Small intestine (tissue), 7 donors: ENCODE data around the gene TEX264. TPM values are rescaled to one million over a fixed set of nuclear protein-coding genes. Genes with fewer than 3 reads are reported as not detected.
A peak's percentile ranks its signal among the peaks of the same experiment; 100 is the strongest.

Experiments
- DNase-seq, 2 donors: peaks; one replicate each; pipeline versions ENCODE4 v3.0.0 to v3.0.0-alpha.2; 2013
- FAIRE-seq: peaks from 2 replicates; lab custom pipeline; 2012; peaks lifted over from hg19 to GRCh38; lab: Jason Lieb, UNC
- H3K27ac ChIP-seq, 3 donors: one replicate each; pipeline ENCODE4 v1.5.1; 2013; ENCODE audit warnings: low read length in 2 of 3, mild to moderate bottlenecking in 2 of 3, control low read depth in 1 of 3, inconsistent platforms in 1 of 3, low read depth in 1 of 3, moderate library complexity in 1 of 3
- H3K27me3 ChIP-seq, 3 donors: one replicate each; pipeline ENCODE4 v1.6.1; 2013; ENCODE audit warnings: low read length in 3 of 3, inconsistent platforms in 1 of 3; ENCODE audit not compliant: control insufficient read depth in 3 of 3, insufficient read depth in 3 of 3
- H3K36me3 ChIP-seq, 3 donors: one replicate each; pipeline ENCODE4 v1.6.1; 2013; ENCODE audit warnings: low read length in 3 of 3, inconsistent platforms in 1 of 3, low read depth in 1 of 3, mild to moderate bottlenecking in 1 of 3, moderate library complexity in 1 of 3; ENCODE audit not compliant: control insufficient read depth in 3 of 3, insufficient read depth in 2 of 3
- H3K4me1 ChIP-seq, 3 donors: one replicate each; pipeline ENCODE4 v1.6.1; 2013; ENCODE audit warnings: low read length in 2 of 3, inconsistent platforms in 1 of 3, low read depth in 1 of 3, mild to moderate bottlenecking in 1 of 3, moderate library complexity in 1 of 3; ENCODE audit not compliant: control insufficient read depth in 3 of 3, insufficient read depth in 2 of 3
- H3K4me3 ChIP-seq, 3 donors: one replicate each; pipeline ENCODE4 v1.5.1; 2013; ENCODE audit warnings: low read length in 3 of 3, control low read depth in 1 of 3, inconsistent platforms in 1 of 3, low read depth in 1 of 3, mild to moderate bottlenecking in 1 of 3, moderate library complexity in 1 of 3
- H3K9me3 ChIP-seq, 2 donors: one replicate each; pipeline ENCODE4 v1.6.1; 2013; ENCODE audit warnings: low read depth in 1 of 2, low read length in 1 of 2; ENCODE audit not compliant: control insufficient read depth in 2 of 2, insufficient read depth in 1 of 2
- WGBS, 3 donors: extraction: QIAGEN DNeasy Blood & Tissue Kit; methylation state at CpG; one replicate each; pipeline ENCODE4 v1.1.7; 2013; 5-methylcytosine and 5-hydroxymethylcytosine counted together
- polyA plus RNA-seq, 4 donors: library from polyadenylated mRNA; stranded (reverse) in 3 of 4; unstranded in 1 of 4; fragments of 200-250 nt in 3 of 4; fragments of 120-200 nt in 1 of 4; gene quantifications; one replicate each; pipeline versions ENCODE4 v1.2.1 to v1.2.3, GENCODE V29; 2013
- donor health status: healthy with polysubstance abuse.
- donor health status: control.
- donor health status: control.
- donor health status: Bipolar disorder and iron deficiency.
- donor health status: healthy.

The TEX264 gene
- polyA plus RNA-seq, 4 donors: 56.0 to 85.7 (median 67.3) TPM

GRCh38 chr3:51683566-51683965 is 12.5 kb downstream of the TEX264 start:
- no peaks in the 10 kb centered on the region for H3K9me3 ChIP-seq
- H3K4me3 ChIP-seq: no peak overlapping the region
- FAIRE-seq (no peak), DNase-seq (no peak)
- H3K27me3 ChIP-seq: no peaks in the 10 kb centered on the region
- H3K4me1 ChIP-seq: peaks cover 0 to 2% (median 0%) of the 10 kb centered on the region in 3 donors
- 64 to 81% (median 78%) methylated on average over 2 of the region's 2 CpGs for WGBS, 3 donors
- H3K27ac ChIP-seq: no peak overlapping the region
- peaks cover 5 to 71% (median 6%) of the 10 kb centered on the region in 3 donors for H3K36me3 ChIP-seq

GRCh38 chr3:51684971-51685751 is 14.1 kb downstream of the TEX264 start:
- H3K9me3 ChIP-seq: no peaks in the 10 kb centered on the region
- peak overlapping the region in 1 of 3 donors; percentile 78 for H3K27ac ChIP-seq
- no peak overlapping the region for H3K4me3 ChIP-seq
- H3K27me3 ChIP-seq: no peaks in the 10 kb centered on the region
- peaks cover 5 to 74% (median 6%) of the 10 kb centered on the region in 3 donors for H3K36me3 ChIP-seq
- FAIRE-seq (no peak), DNase-seq (no peak)
- H3K4me1 ChIP-seq: peaks cover 0 to 2% (median 0%) of the 10 kb centered on the region in 3 donors
- WGBS, 3 donors: 58 to 67% (median 63%) methylated on average over 7 of the region's 7 CpGs

- FAIRE-seq (no peak), DNase-seq (no peak)
- no peak overlapping the region for H3K4me3 ChIP-seq
- H3K36me3 ChIP-seq: peaks cover 6 to 76% (median 7%) of the 10 kb centered on the region in 3 donors
- H3K4me1 ChIP-seq: peaks cover 0 to 2% (median 0%) of the 10 kb centered on the region in 3 donors
- 78 to 95% (median 83%) methylated on average over 4 of the region's 4 CpGs for WGBS, 3 donors
- H3K27me3 ChIP-seq: no peaks in the 10 kb centered on the region
- peak overlapping the region in 1 of 3 donors; percentile 78 for H3K27ac ChIP-seq
- H3K9me3 ChIP-seq: no peaks in the 10 kb centered on the region
These were observed 15.0 kb downstream of the TEX264 start for GRCh38 chr3:51686056-51686455.

- H3K27me3 ChIP-seq: no peaks in the 10 kb centered on the region
- H3K9me3 ChIP-seq: no peaks in the 10 kb centered on the region
- peaks cover 0 to 2% (median 0%) of the 10 kb centered on the region in 3 donors for H3K4me1 ChIP-seq
- peaks cover 6 to 82% (median 8%) of the 10 kb centered on the region in 3 donors for H3K36me3 ChIP-seq
- peak overlapping the region in 1 of 3 donors; percentile 78 for H3K27ac ChIP-seq
- DNase-seq (peak in 1 of 2 donors; percentile 45), FAIRE-seq (no peak)
- H3K4me3 ChIP-seq: no peak overlapping the region
- 56 to 82% (median 58%) methylated on average over 10 of the region's 10 CpGs for WGBS, 3 donors
These were observed 15.6 kb downstream of the TEX264 start for GRCh38 chr3:51686512-51687215.

- H3K4me3 ChIP-seq: no peak overlapping the region
- peak overlapping the region in 1 of 3 donors; percentile 68 for H3K27ac ChIP-seq
- H3K4me1 ChIP-seq: peaks cover 0 to 2% (median 0%) of the 10 kb centered on the region in 3 donors
- no peak for FAIRE-seq
- peaks cover 6 to 87% (median 11%) of the 10 kb centered on the region in 3 donors for H3K36me3 ChIP-seq
- no peaks in the 10 kb centered on the region for H3K27me3 ChIP-seq
- no peaks in the 10 kb centered on the region for H3K9me3 ChIP-seq
- no peak for DNase-seq
- 84 to 92% (median 89%) methylated on average over 14 of the region's 14 CpGs for WGBS, 3 donors
These were observed 16.6 kb downstream of the TEX264 start for GRCh38 chr3:51687431-51688205.

GRCh38 chr3:51688206-51688600 is 17.2 kb downstream of the TEX264 start:
- Histone ChIP-seq H3K27me3 (no peaks in the 10 kb centered on the region), H3K9me3 (no peaks in the 10 kb centered on the region), H3K27ac (no peak overlapping the region), H3K4me3 (no peak overlapping the region), H3K4me1 (peaks cover 0 to 2% (median 0%) of the 10 kb centered on the region in 3 donors), H3K36me3 (peaks cover 6 to 90% (median 11%) of the 10 kb centered on the region in 3 donors)
- FAIRE-seq (no peak), DNase-seq (no peak)
- 92 to 93% (median 92%) methylated on average over 3 of the region's 3 CpGs for WGBS, 3 donors

GRCh38 chr3:51691021-51691420 is 20.0 kb downstream of the TEX264 start:
- FAIRE-seq (no peak), DNase-seq (no peak)
- 43 to 70% (median 51%) methylated on average over 5 of the region's 5 CpGs for WGBS, 3 donors
- no peak overlapping the region for H3K4me3 ChIP-seq
- H3K9me3 ChIP-seq: no peaks in the 10 kb centered on the region
- no peak overlapping the region for H3K27ac ChIP-seq
- H3K36me3 ChIP-seq: peaks cover 2 to 90% (median 7%) of the 10 kb centered on the region in 3 donors
- H3K4me1 ChIP-seq: peaks cover 0 to 2% (median 0%) of the 10 kb centered on the region in 3 donors
- H3K27me3 ChIP-seq: no peaks in the 10 kb centered on the region

GRCh38 chr3:51691949-51692348 is 20.9 kb downstream of the TEX264 start:
- no peak for FAIRE-seq
- Histone ChIP-seq H3K4me1 (peaks cover 0 to 2% (median 0%) of the 10 kb centered on the region in 3 donors), H3K4me3 (no peak overlapping the region), H3K27ac (no peak overlapping the region), H3K36me3 (peaks cover 2 to 90% (median 7%) of the 10 kb centered on the region in 3 donors), H3K9me3 (no peaks in the 10 kb centered on the region), H3K27me3 (no peaks in the 10 kb centered on the region)
- DNase-seq: no peak
- 90 to 92% (median 91%) methylated on average over 3 of the region's 3 CpGs for WGBS, 3 donors
